Nephron (organoid): ENCODE results near the gene KIAA1671.
A peak's percentile ranks its signal among the peaks of the same experiment; 100 is the strongest.

Source experiments
- H3K27ac Mint-ChIP-seq, 3 experiments: 2 replicates each; pipeline ENCODE4 v1.8.0; 2020; ENCODE audit warnings: mixed read lengths in 3 of 3, mild to moderate bottlenecking in 2 of 3, moderate library complexity in 1 of 3
- H3K27me3 Mint-ChIP-seq: 2 replicates; pipeline ENCODE4 v1.8.0; 2021; ENCODE audit warnings: low read depth, mild to moderate bottlenecking, moderate library complexity, mixed read lengths
- H3K36me3 Mint-ChIP-seq: 2 replicates; pipeline ENCODE4 v1.8.0; 2020; ENCODE audit warnings: low read depth, mixed read lengths
- H3K4me1 Mint-ChIP-seq: 2 replicates; pipeline ENCODE4 v1.8.0; 2020; ENCODE audit warnings: mixed read lengths
- H3K4me3 Mint-ChIP-seq, 3 experiments: 2 replicates each; pipeline ENCODE4 v1.8.0; 2020; ENCODE audit warnings: mild to moderate bottlenecking in 3 of 3, mixed read lengths in 3 of 3, moderate library complexity in 2 of 3
- H3K9me3 Mint-ChIP-seq: 2 replicates; pipeline ENCODE4 v1.8.0; 2020; ENCODE audit warnings: mixed read lengths
- TF ChIP-seq, protein P1 (sequence below), 3 experiments: fragments of 200-600 bp; sonication (generic); IDR thresholded peaks; one replicate each; pipeline ENCODE4 v1.5.0; 2021; ENCODE audit warnings: antibody characterized with exemption in 3 of 3; ENCODE audit not compliant: unreplicated experiment in 3 of 3

Gene KIAA1671

DNA sequence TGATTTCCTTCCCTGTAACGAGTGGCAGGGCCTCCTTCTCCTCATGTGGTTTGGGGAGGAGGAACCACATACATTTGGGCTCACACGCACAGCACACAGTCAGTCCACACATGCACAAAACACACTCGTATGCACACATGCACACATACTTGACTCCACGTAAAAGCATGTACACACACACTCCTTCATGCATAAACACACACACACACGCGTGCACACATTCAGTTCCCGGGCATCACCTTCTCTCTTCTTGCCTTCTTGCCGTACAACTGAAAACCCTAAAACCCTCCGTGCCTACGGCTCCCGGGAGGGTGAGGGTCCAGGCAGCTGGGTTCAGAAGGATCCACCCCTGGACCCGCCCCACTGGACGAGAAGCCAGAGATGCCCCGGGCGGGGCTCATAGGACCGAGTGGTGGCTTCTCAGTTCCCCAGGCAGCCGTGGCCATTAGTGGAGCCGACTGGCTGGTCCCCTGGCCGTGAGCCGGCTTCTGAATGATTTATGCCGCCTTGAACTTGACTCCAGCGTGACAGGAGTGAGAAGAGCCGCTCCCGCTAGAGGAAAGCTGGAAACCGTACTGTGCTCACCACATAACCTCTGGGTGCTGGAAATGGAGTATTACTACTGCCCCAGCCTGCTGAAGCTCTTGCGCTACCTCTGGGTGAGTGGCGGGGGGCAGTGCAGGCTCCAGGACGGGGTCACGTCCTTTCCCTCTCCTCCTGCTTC is 117.4 kb downstream of the KIAA1671 start:
- TF ChIP-seq, protein P1, sequence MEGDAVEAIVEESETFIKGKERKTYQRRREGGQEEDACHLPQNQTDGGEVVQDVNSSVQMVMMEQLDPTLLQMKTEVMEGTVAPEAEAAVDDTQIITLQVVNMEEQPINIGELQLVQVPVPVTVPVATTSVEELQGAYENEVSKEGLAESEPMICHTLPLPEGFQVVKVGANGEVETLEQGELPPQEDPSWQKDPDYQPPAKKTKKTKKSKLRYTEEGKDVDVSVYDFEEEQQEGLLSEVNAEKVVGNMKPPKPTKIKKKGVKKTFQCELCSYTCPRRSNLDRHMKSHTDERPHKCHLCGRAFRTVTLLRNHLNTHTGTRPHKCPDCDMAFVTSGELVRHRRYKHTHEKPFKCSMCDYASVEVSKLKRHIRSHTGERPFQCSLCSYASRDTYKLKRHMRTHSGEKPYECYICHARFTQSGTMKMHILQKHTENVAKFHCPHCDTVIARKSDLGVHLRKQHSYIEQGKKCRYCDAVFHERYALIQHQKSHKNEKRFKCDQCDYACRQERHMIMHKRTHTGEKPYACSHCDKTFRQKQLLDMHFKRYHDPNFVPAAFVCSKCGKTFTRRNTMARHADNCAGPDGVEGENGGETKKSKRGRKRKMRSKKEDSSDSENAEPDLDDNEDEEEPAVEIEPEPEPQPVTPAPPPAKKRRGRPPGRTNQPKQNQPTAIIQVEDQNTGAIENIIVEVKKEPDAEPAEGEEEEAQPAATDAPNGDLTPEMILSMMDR (IDR thresholded peaks at IDR 0.05; ENCODE audit: unreplicated experiment in 3 of 3) = no peak
- Mint-ChIP-seq H3K27ac (peak overlapping the region; percentile 31 to 56 (median 36)), H3K4me1 (peaks cover 31% of the 10 kb centered on the region), H3K27me3 (peaks cover 8% of the 10 kb centered on the region), H3K9me3 (no peaks in the 10 kb centered on the region), H3K4me3 (peak overlapping the region; percentile 45 to 67 (median 65)), H3K36me3 (no peaks in the 10 kb centered on the region)

DNA sequence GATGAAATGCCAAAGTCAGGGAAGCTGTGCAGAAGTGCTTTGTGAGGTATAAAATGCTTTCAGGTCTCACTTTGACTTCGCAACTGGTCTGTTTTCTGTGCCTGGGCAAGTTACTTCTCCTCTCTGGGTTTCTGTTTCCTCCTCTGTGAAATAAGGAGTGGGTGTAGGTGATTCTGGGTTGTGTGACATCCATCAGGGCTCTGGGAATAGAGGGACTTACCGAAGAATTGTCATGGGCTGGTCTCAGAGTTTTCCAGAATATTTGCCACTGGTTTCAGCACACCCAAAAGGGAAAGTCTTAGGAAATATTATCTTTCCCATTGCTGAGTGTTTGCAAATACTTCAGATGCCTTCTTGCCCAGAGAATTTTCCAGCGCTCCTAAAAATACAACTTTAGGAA is 118.4 kb downstream of the KIAA1671 start:
- Mint-ChIP-seq H3K27me3 (peaks cover 8% of the 10 kb centered on the region), H3K27ac (peak overlapping the region; percentile 31 to 56 (median 36)), H3K9me3 (no peaks in the 10 kb centered on the region), H3K4me1 (peaks cover 32% of the 10 kb centered on the region), H3K36me3 (no peaks in the 10 kb centered on the region), H3K4me3 (peak overlapping the region; percentile 5 to 65 (median 61))
- TF ChIP-seq, protein P1 (IDR thresholded peaks at IDR 0.05; ENCODE audit: unreplicated experiment in 3 of 3) = no peak

DNA sequence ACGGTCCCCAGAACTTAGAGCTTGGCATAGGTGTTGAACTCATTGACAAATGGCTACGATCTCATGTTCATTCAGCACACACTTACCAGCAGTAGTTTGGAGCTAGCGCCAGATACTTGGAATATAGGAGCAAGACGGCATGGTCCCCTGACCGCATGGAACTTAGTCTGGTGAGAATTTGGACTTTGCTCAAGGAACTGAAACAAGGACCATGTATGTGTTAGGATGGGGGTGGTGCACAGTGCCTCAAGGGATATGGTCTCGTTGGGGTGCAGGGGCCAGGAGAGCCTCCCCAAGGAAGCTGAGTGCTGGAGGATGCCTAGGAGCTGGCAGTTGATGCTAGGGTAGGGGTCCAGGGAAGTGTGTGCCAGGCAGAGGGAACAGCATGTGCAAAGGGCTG is 119.2 kb downstream of the KIAA1671 start:
- peaks cover 39% of the 10 kb centered on the region for H3K4me1 Mint-ChIP-seq
- peak overlapping the region in 1 of 3 experiments; percentile 11 for H3K4me3 Mint-ChIP-seq
- TF ChIP-seq, protein P1 (IDR thresholded peaks at IDR 0.05; ENCODE audit: unreplicated experiment in 3 of 3) = no peak
- H3K9me3 Mint-ChIP-seq = no peaks in the 10 kb centered on the region
- peaks cover 8% of the 10 kb centered on the region for H3K27me3 Mint-ChIP-seq
- H3K27ac Mint-ChIP-seq = no peak overlapping the region
- no peaks in the 10 kb centered on the region for H3K36me3 Mint-ChIP-seq

DNA sequence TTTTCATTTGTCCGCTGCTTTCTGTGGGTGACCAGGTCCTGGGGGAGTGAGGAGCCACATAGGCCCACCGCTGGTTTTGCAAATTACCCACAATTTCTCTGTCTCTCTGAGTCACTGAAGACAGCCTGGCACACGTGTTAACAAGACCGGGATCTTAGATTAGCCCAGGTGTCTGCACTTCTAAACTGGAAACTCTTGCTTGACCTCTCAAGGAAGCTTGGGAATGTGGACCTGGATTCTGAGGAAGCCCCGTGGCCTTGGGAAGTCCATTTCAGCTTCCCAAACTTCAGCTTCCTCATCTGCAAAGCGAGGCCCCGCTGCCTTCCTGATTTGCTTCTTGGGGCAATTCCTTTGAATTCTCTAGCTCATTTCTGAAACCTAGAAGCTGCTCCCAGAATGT is 119.9 kb downstream of the KIAA1671 start:
- Mint-ChIP-seq H3K9me3 (no peaks in the 10 kb centered on the region), H3K27ac (no peak overlapping the region), H3K36me3 (no peaks in the 10 kb centered on the region), H3K4me1 (peaks cover 45% of the 10 kb centered on the region), H3K27me3 (peaks cover 8% of the 10 kb centered on the region), H3K4me3 (peak overlapping the region in 1 of 3 experiments; percentile 39)
- TF ChIP-seq, protein P1 (IDR thresholded peaks at IDR 0.05; ENCODE audit: unreplicated experiment in 3 of 3) = no peak

DNA sequence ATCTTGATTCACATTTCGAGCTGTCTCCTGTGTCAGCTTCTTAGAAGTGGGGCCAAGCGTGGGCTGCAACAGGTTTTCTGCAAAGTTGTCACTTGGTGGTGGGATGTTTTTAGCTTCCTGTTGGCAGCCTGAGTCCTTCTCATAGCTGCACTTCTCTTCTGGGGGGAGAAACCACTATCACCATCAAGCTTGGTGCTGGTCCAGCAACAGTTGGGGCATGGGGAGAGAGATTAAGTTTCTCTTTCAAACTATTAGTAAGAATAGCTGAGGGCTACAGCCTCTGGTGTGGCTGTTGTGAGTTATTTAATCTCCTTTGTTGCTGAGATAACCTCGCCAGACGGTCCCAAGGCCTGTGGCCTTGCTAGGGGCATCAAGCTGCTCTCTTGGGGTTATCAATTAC is 123.8 kb downstream of the KIAA1671 start:
- TF ChIP-seq, protein P1 (IDR thresholded peaks at IDR 0.05; ENCODE audit: unreplicated experiment in 3 of 3) = no peak
- no peaks in the 10 kb centered on the region for H3K36me3 Mint-ChIP-seq
- peak overlapping the region in 1 of 3 experiments; percentile 14 for H3K4me3 Mint-ChIP-seq
- H3K27ac Mint-ChIP-seq = no peak overlapping the region
- H3K4me1 Mint-ChIP-seq = peaks cover 33% of the 10 kb centered on the region
- H3K27me3 Mint-ChIP-seq = peaks cover 3% of the 10 kb centered on the region
- no peaks in the 10 kb centered on the region for H3K9me3 Mint-ChIP-seq

DNA sequence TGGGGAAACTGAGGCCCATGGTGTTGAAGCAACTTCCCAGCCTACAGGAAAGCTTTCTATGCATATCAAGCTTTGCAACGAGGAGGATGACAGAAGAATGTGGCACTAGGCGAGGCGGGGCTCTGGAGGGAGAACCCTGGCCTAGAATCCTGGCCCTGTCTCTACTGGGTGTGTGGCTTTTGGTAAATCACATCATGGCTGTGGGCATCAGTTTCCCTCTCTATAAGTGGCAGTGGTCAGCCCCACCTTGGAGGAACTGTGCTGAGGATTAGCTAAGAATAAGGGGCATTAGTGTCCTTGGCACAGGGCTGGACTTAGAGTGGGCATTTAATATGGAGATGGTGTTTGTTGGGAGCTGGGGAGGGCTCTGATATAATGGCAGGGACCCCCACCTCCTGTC is 124.5 kb downstream of the KIAA1671 start:
- Mint-ChIP-seq H3K4me1 (peaks cover 30% of the 10 kb centered on the region), H3K9me3 (no peaks in the 10 kb centered on the region), H3K4me3 (no peak overlapping the region), H3K27me3 (peaks cover 3% of the 10 kb centered on the region), H3K36me3 (no peaks in the 10 kb centered on the region), H3K27ac (no peak overlapping the region)
- TF ChIP-seq, protein P1 (IDR thresholded peaks at IDR 0.05; ENCODE audit: unreplicated experiment in 3 of 3) = no peak
